B cell (primary cell): ENCODE data around the gene DPPA3. TPM values are rescaled to one million over a fixed set of nuclear protein-coding genes. Genes with fewer than 3 reads are reported as not detected.

ENCODE experiments used
- ATAC-seq: fragments of 200-7000 bp; cut with Tn5 transposase; one replicate; pipeline ENCODE4 v1.10.0; 2021; ENCODE audit warnings: low read depth, mild to moderate bottlenecking, moderate number of reproducible peaks, moderate library complexity
- CTCF ChIA-PET: fragments of 350-600 bp; sonication (Branson Sonifier 250); formaldehyde crosslinking; loops from one replicate; lab custom pipeline; 2021; ENCODE audit warnings: antibody characterized with exemption, inconsistent platforms; lab: Charles Lee
- POLR2A ChIA-PET: fragments of 350-600 bp; sonication (Branson Sonifier 250); formaldehyde crosslinking; loops from one replicate; lab custom pipeline; 2021; ENCODE audit warnings: antibody characterized with exemption; lab: Charles Lee
- DNase-seq: peaks from one replicate; pipeline ENCODE4 v3.0.0; 2013
- H2AFZ ChIP-seq: 2 replicates; pipeline ENCODE4 v1.6.1; 2012; ENCODE audit warnings: mild to moderate bottlenecking, low read depth, low read length; ENCODE audit not compliant: insufficient read depth, poor library complexity, severe bottlenecking
- H3K27ac ChIP-seq, 2 donors: 1 replicate in 1 of 2; 2 replicates in 1 of 2; pipeline ENCODE4 v1.5.1; 2012 to 2013; ENCODE audit warnings: low read length in 2 of 2, mild to moderate bottlenecking in 2 of 2, moderate library complexity in 1 of 2
- H3K27me3 ChIP-seq, 4 experiments: fragments of 200-600 bp in 1 of 4; sonication (generic) in 1 of 4; replicated peaks in 1 of 4; 1 replicate in 2 of 4; 2 replicates in 2 of 4; pipeline versions ENCODE4 v1.6.1 to v1.7.0; 2013 to 2016; ENCODE audit warnings: low read length in 3 of 4, mild to moderate bottlenecking in 2 of 4, mixed read lengths in 1 of 4, moderate library complexity in 1 of 4; ENCODE audit not compliant: insufficient read depth in 4 of 4, control insufficient read depth in 3 of 4; ENCODE audit errors: control extremely low read depth in 1 of 4
- H3K36me3 ChIP-seq, 2 experiments: replicated peaks in 1 of 2; 1 replicate in 1 of 2; 2 replicates in 1 of 2; pipeline versions ENCODE4 v1.6.1 to v1.7.1; 2013; ENCODE audit warnings: low read length in 1 of 2; ENCODE audit not compliant: insufficient read depth in 2 of 2, control insufficient read depth in 1 of 2; ENCODE audit errors: control extremely low read depth in 1 of 2, extremely low read depth in 1 of 2
- H3K4me1 ChIP-seq, 2 donors: fragments of 200-600 bp in 1 of 2; sonication (generic) in 1 of 2; 1 replicate in 1 of 2; 2 replicates in 1 of 2; pipeline versions ENCODE4 v1.5.1 to v1.6.1; 2013 to 2017; ENCODE audit warnings: low read length in 2 of 2; ENCODE audit not compliant: control insufficient read depth in 2 of 2, insufficient read depth in 2 of 2
- H3K4me2 ChIP-seq: replicated peaks from 2 replicates; pipeline ENCODE3; 2012; ENCODE audit warnings: mild to moderate bottlenecking, low read depth, low read length; ENCODE audit not compliant: poor library complexity, severe bottlenecking
- H3K4me3 ChIP-seq, 5 experiments: fragments of 200-600 bp in 1 of 5; sonication (generic) in 1 of 5; 1 replicate in 3 of 5; 2 replicates in 2 of 5; pipeline versions ENCODE4 v1.5.1 to v1.7.0; 2011 to 2016; ENCODE audit warnings: low read length in 4 of 5, mild to moderate bottlenecking in 4 of 5, low read depth in 2 of 5, control low read depth in 1 of 5, moderate library complexity in 1 of 5; ENCODE audit not compliant: insufficient read depth in 1 of 5; ENCODE audit errors: control extremely low read depth in 1 of 5, extremely low read depth in 1 of 5
- H3K79me2 ChIP-seq: fragments of 200-600 bp; sonication (generic); one replicate; pipeline ENCODE4 v1.6.0; 2016; ENCODE audit warnings: low read length; ENCODE audit not compliant: control insufficient read depth, insufficient read depth
- H3K9ac ChIP-seq: fragments of 200-600 bp; sonication (generic); 2 replicates; pipeline ENCODE4 v1.6.1; 2017; ENCODE audit warnings: mild to moderate bottlenecking, low read length, moderate library complexity
- H3K9me3 ChIP-seq, 3 donors: one replicate each; pipeline versions ENCODE4 v1.6.1 to v1.7.1; 2013; ENCODE audit warnings: low read length in 2 of 3; ENCODE audit not compliant: control insufficient read depth in 2 of 3, insufficient read depth in 1 of 3; ENCODE audit errors: control extremely low read depth in 1 of 3
- H4K20me1 ChIP-seq: 2 replicates; pipeline ENCODE4 v1.6.0; 2012; ENCODE audit warnings: mild to moderate bottlenecking, low read length; ENCODE audit not compliant: insufficient read depth, control insufficient read depth, poor library complexity, severe bottlenecking
- H3K27ac Mint-ChIP-seq: one replicate; pipeline ENCODE4 v1.8.0; 2021; ENCODE audit warnings: mixed read lengths
- H3K27me3 Mint-ChIP-seq: one replicate; pipeline ENCODE4 v1.8.0; 2021; ENCODE audit warnings: mixed read lengths
- H3K4me1 Mint-ChIP-seq: one replicate; pipeline ENCODE4 v1.8.0; 2021; ENCODE audit warnings: mixed read lengths
- H3K4me3 Mint-ChIP-seq: one replicate; pipeline ENCODE4 v1.8.0; 2021; ENCODE audit warnings: mixed read lengths
- H3K9me3 Mint-ChIP-seq: one replicate; pipeline ENCODE4 v1.8.0; 2022; ENCODE audit warnings: mixed read lengths; ENCODE audit not compliant: insufficient read depth
- CTCF ChIP-seq: fragments of 200-600 bp; IDR thresholded peaks from one replicate; pipeline ENCODE4 v1.8.0; 2022; ENCODE audit warnings: antibody characterized with exemption, mild to moderate bottlenecking
- EZH2 ChIP-seq: IDR thresholded peaks from 2 replicates; pipeline ENCODE4 v1.6.1; 2012; ENCODE audit warnings: borderline replicate concordance, low read depth, mild to moderate bottlenecking, moderate library complexity, low read length; ENCODE audit not compliant: insufficient read depth, poor library complexity, severe bottlenecking
- WGBS: methylation state at CpG from one replicate; pipeline ENCODE4 v1.1.5; 2013; ENCODE audit warnings: missing lambda C conversion rate; ENCODE audit not compliant: insufficient coverage; 5-methylcytosine and 5-hydroxymethylcytosine counted together
- intact Hi-C: fragments of 100-400 bp; cut with micrococcal nuclease; formaldehyde crosslinking; loops from one replicate; pipeline ENCODE4 v1.10.0; 2022
- polyA plus RNA-seq: library from polyadenylated mRNA; depleted of rRNA; stranded (reverse); fragments of >200 nt; gene quantifications from 2 replicates; pipeline ENCODE4 v1.2.3, GENCODE V29; 2012
- total RNA-seq, 2 donors: library from RNA; stranded (reverse); fragments of 120-200 nt in 1 of 2; gene quantifications; 1 replicate in 1 of 2; 2 replicates in 1 of 2; pipeline versions ENCODE4 v1.2.3 to v1.2.4, GENCODE V29; 2013 to 2022

Gene DPPA3
- total and polyA plus RNA-seq, 2 donors (not counting 1 experiment from before 2014, with no cell fraction given): not detected

- CTCF ChIA-PET: no interaction called here
- no peak within 1 kb of the TSS for H3K27ac ChIP-seq
- Mint-ChIP-seq H3K27ac (no peak within 1 kb of the TSS), H3K4me3 (no peak within 1 kb of the TSS), H3K9me3 (no peaks in the 10 kb centered on the region), H3K27me3 (peaks cover 20% of the 10 kb centered on the region), H3K4me1 (peaks cover 10% of the 10 kb centered on the region)
- TF ChIP-seq EZH2: no peak
- no peak for TF ChIP-seq CTCF
- no peak within 1 kb of the TSS for H3K9ac ChIP-seq
- H3K36me3 ChIP-seq: no peaks in the 10 kb centered on the region
- DNase-seq (no peak), ATAC-seq (no peak)
- peaks cover 0 to 4% (median 2%) of the 10 kb centered on the region in 4 experiments for H3K27me3 ChIP-seq
- no peak within 1 kb of the TSS for H3K4me2 ChIP-seq
- H3K4me1 ChIP-seq: peaks cover 5 to 10% of the 10 kb centered on the region in 2 donors
- H3K4me3 ChIP-seq: no peak within 1 kb of the TSS
- intact Hi-C loops: no loop called here
- H4K20me1 ChIP-seq: no peaks in the 10 kb centered on the region
- POLR2A ChIA-PET: no interaction called here
- H3K9me3 ChIP-seq: no peaks in the 10 kb centered on the region
- no peak within 1 kb of the TSS for H2AFZ ChIP-seq
- WGBS: 0% methylated on average over 2 of the region's 7 CpGs
- H3K79me2 ChIP-seq: no peaks in the 10 kb centered on the region
These were observed 15.6 kb upstream of the DPPA3 start, which contains the start of gene GDF3 for GRCh38 chr12:7695566-7696197. TSS of gene GDF3 (minus strand) at chr12:7695775. CDS start at chr12:7695728, 47 bp downstream.

GRCh38 chr12:7705846-7706245, 5.4 kb upstream of the DPPA3 start:
- TF ChIP-seq CTCF: no peak
- TF ChIP-seq EZH2: no peak
- Histone ChIP-seq H3K4me1 (no peaks in the 10 kb centered on the region), H3K27ac (no peak overlapping the region), H4K20me1 (no peaks in the 10 kb centered on the region), H3K27me3 (peaks cover 0 to 2% (median 0%) of the 10 kb centered on the region in 4 experiments), H3K4me3 (no peak overlapping the region), H3K4me2 (no peak overlapping the region), H3K9me3 (no peaks in the 10 kb centered on the region), H3K79me2 (no peaks in the 10 kb centered on the region), H2AFZ (no peak overlapping the region), H3K36me3 (no peaks in the 10 kb centered on the region), H3K9ac (no peak overlapping the region)
- intact Hi-C loops: no loop called here
- Mint-ChIP-seq H3K9me3 (no peaks in the 10 kb centered on the region), H3K27me3 (no peaks in the 10 kb centered on the region), H3K4me3 (no peak overlapping the region), H3K27ac (no peak overlapping the region), H3K4me1 (no peaks in the 10 kb centered on the region)
- WGBS: 97% methylated on average over 29 of the region's 29 CpGs
- ChIA-PET CTCF (no interaction called here), POLR2A (no interaction called here)
- no peak for DNase-seq
- no peak for ATAC-seq
